Effector memory CD4-positive, alpha-beta T cell (primary cell): Measurements from ENCODE around the gene UNC93A.
"Not testable (repeated sequence)": the region's sequence is repeated elsewhere in the genome, so short reads cannot be mapped to it uniquely, and the experiment has no call there.

Experiments used
- DNase-seq, 3 donors: peaks; one replicate each; pipeline ENCODE4 v3.0.0-alpha.2; 2020
- H3K27ac ChIP-seq: 2 replicates; pipeline ENCODE4 v1.7.0; 2013; ENCODE audit warnings: mild to moderate bottlenecking, low read length, moderate library complexity; ENCODE audit not compliant: insufficient read depth, poor library complexity, severe bottlenecking
- H3K27me3 ChIP-seq: replicated peaks from 2 replicates; pipeline ENCODE4 v1.7.0; 2013; ENCODE audit warnings: mild to moderate bottlenecking, low read length; ENCODE audit not compliant: insufficient read depth, control insufficient read depth, poor library complexity, severe bottlenecking
- H3K36me3 ChIP-seq: 2 replicates; pipeline ENCODE4 v1.7.0; 2013; ENCODE audit warnings: mild to moderate bottlenecking, low read length, moderate library complexity; ENCODE audit not compliant: control insufficient read depth, insufficient read depth
- H3K4me1 ChIP-seq: 2 replicates; pipeline ENCODE4 v1.7.0; 2013; ENCODE audit warnings: low read length, mild to moderate bottlenecking; ENCODE audit not compliant: control insufficient read depth, insufficient read depth, poor library complexity, severe bottlenecking
- H3K4me3 ChIP-seq: 2 replicates; pipeline ENCODE4 v1.7.0; 2013; ENCODE audit warnings: low read length, low read depth, mild to moderate bottlenecking; ENCODE audit not compliant: insufficient read depth, poor library complexity, severe bottlenecking
- H3K9me3 ChIP-seq: 2 replicates; pipeline ENCODE4 v1.7.0; 2013; ENCODE audit warnings: mild to moderate bottlenecking, low read length, moderate library complexity; ENCODE audit not compliant: control insufficient read depth
- total RNA-seq, 3 donors: gene quantifications; one replicate each; lab custom pipeline; 2026; lab: John Stamatoyannopoulos, UW

UNC93A gene
- 0 reads per million in 3 donors for total RNA-seq

DNA sequence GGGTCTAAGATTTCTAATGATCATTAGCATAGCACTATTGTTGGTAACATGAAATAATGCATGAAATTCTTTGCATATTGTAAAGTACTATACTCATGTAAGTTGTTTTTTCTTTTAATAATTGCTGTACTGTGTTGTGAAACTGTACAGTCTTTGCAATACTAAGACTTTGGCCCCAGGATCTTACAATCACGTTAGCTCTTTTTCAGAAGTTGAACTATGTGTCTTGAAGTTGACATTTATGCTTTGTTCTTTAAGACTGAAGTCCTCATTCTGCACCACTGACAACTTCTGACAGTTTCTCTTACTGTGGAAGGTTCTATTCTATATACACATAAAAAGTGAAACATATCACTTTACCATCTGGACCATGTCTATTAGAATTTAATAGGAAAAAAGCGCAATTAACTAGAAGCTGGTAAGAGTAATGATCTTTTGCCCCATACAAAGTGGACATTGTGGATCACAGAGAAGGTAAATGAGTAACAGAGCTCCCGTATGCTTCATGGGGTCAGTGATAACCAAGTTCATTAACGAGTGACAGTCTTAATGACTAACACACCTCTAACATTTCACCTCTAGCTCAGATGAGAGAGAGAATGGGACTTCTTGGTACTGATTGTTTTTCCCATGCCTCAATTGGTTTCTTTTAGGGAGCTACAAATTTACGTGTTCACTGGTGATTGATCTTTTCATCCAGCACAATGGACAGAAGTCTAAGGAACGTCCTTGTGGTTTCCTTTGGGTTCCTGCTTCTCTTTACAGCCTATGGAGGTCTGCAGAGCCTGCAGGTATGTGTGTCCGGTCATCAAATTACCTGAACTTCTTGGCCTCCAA lies at the start of gene UNC93A:
Gene UNC93A (plus strand): TSS at position 530 of the 837 bp plus-strand sequence. CDS start 175 bp downstream, at position 705.
- Histone ChIP-seq H3K27ac (no peak within 1 kb of the TSS), H3K27me3 (no peaks in the 10 kb centered on the region), H3K4me3 (no peak within 1 kb of the TSS), H3K9me3 (no peaks in the 10 kb centered on the region), H3K4me1 (no peaks in the 10 kb centered on the region), H3K36me3 (no peaks in the 10 kb centered on the region)
- DNase-seq, result no peak

DNA sequence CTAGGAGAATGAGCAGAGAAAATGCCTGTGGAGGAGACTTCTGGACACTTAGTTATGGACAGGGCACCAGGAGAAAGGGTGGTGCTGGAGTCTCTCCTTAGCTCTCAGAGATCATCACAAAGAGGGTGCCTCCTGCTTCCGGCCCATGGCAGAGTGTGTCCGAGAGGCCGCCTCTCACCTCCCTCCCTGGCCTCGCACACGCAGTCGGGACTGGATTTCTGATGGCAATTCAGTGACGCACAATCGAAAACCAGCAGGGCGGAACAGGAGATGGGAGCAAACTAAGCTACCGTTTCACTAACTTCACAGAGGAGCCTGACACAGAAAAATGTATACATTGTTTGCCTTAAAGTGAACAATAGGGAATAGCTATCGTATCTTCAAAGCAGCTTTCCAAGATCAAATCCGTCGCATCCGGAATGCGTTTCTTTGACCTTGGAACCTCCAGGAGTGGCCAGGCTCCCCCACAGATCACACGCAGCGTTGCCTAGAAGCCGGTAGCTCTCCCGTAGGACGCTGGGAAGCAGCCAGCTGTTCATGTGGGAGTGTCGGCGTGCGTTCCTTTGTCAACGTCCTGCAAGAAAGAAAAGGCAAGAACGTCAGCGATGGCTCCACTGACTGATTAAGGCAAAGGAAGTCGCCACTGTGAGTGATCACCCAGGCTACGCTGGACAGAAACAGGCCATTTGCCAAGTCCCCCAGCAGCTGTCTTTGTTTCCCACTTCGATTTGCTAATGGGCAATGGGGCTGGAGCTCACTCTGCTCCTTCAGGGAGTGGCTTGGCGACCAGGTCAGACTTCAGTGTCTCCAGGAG lies 49.6 kb upstream of the UNC93A start:
- not testable (repeated sequence) for H3K27ac ChIP-seq, H3K4me1 ChIP-seq, H3K9me3 ChIP-seq, H3K27me3 ChIP-seq, H3K36me3 ChIP-seq, H3K4me3 ChIP-seq, DNase-seq

DNA sequence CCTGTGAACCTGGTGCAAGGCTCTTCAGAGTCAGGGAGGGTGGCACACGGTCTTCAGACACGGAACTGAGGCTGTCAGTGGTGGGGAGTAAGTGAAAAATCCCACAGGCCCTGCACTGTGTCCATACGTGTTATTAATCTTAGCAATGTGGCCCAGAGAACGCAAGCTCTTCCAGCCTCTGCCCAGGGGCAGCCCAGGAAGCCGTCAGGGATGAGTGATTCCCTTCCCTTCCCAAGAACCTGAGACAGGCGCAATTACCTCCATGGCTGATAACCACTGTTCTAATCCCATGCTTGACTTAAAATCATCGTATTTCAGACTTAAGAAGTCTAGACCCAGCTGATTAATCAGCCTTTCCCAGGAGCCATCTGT lies 49.0 kb upstream of the UNC93A start:
- H3K36me3 ChIP-seq, H3K27me3 ChIP-seq, H3K27ac ChIP-seq, H3K9me3 ChIP-seq, H3K4me3 ChIP-seq, H3K4me1 ChIP-seq, DNase-seq: not testable (repeated sequence)

- not testable (repeated sequence) for H3K36me3 ChIP-seq, H3K4me1 ChIP-seq, H3K27ac ChIP-seq, H3K9me3 ChIP-seq, DNase-seq, H3K27me3 ChIP-seq, H3K4me3 ChIP-seq
These were observed 48.5 kb upstream of the UNC93A start for GRCh38 chr6:167242511-167243051.

GRCh38 chr6:167244064-167244960 lies 46.8 kb upstream of the UNC93A start:
- H3K27ac ChIP-seq, result no peak overlapping the region

DNA sequence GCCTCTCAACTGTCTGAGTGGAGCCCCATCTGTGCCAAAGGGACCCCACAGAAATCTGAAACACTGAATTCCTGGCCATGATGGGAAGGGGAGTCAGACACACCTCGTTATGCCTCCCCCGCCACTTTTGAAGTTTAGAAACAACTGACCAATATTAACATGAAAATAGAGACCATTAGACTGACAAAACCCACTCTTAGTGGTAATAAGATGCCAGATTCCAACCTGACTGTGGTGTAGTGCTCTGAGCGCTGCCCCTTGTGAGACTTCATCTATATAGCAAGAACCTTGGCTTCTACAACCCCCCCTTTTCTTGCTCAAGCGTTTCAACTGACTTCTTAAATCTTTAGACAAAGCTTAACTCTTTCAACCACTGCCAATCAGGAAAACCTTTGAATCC lies 46.1 kb upstream of the UNC93A start:
- no peak overlapping the region for H3K4me3 ChIP-seq
- no peaks in the 10 kb centered on the region for H3K27me3 ChIP-seq
- no peaks in the 10 kb centered on the region for H3K36me3 ChIP-seq
- no peak for DNase-seq
- no peak overlapping the region for H3K27ac ChIP-seq
- H3K9me3 ChIP-seq, result no peaks in the 10 kb centered on the region
- no peaks in the 10 kb centered on the region for H3K4me1 ChIP-seq

More at GRCh38 chr6:167244064-167244960, 46.8 kb upstream of the UNC93A start:
- no peak overlapping the region for H3K4me3 ChIP-seq
- H3K9me3 ChIP-seq, result no peaks in the 10 kb centered on the region
- no peaks in the 10 kb centered on the region for H3K27me3 ChIP-seq
- H3K4me1 ChIP-seq, result no peaks in the 10 kb centered on the region
- no peak for DNase-seq
- no peaks in the 10 kb centered on the region for H3K36me3 ChIP-seq

GRCh38 chr6:167245591-167245990 lies 45.5 kb upstream of the UNC93A start:
- no peak for DNase-seq
- Histone ChIP-seq H3K9me3 (no peaks in the 10 kb centered on the region), H3K4me1 (no peaks in the 10 kb centered on the region), H3K4me3 (no peak overlapping the region), H3K27me3 (no peaks in the 10 kb centered on the region), H3K36me3 (no peaks in the 10 kb centered on the region), H3K27ac (no peak overlapping the region)

- no peak overlapping the region for H3K27ac ChIP-seq
- no peak for DNase-seq
- H3K36me3 ChIP-seq, result no peaks in the 10 kb centered on the region
- H3K27me3 ChIP-seq, result no peaks in the 10 kb centered on the region
- no peaks in the 10 kb centered on the region for H3K9me3 ChIP-seq
- no peaks in the 10 kb centered on the region for H3K4me1 ChIP-seq
- H3K4me3 ChIP-seq, result no peak overlapping the region
These were observed 43.1 kb upstream of the UNC93A start for GRCh38 chr6:167247814-167248595.

- not testable (repeated sequence) for H3K4me3 ChIP-seq, H3K36me3 ChIP-seq, H3K27ac ChIP-seq, H3K9me3 ChIP-seq, H3K4me1 ChIP-seq, DNase-seq, H3K27me3 ChIP-seq
These were observed 42.1 kb upstream of the UNC93A start for GRCh38 chr6:167248878-167249455.
